HepG2 (cell line): ENCODE results near the gene DDX17. TPM values are rescaled to one million over a fixed set of nuclear protein-coding genes. Genes with fewer than 3 reads are reported as not detected.

ENCODE experiments used
- GABPA ChIP-seq, 2 experiments: IDR thresholded peaks; 2 replicates each; pipeline ENCODE4 v1.6.1; 2011 to 2016; ENCODE audit warnings: low read depth in 2 of 2, low read length in 1 of 2, missing biosample characterization in 1 of 2, missing genetic modification characterization in 1 of 2
- HNF4A ChIP-seq: sonication (generic); formaldehyde crosslinking; IDR thresholded peaks from 2 replicates; pipeline ENCODE4 v1.4.0; 2020; ENCODE audit warnings: missing genetic modification reagents
- JUNB ChIP-seq: sonication (generic); formaldehyde crosslinking; IDR thresholded peaks from 2 replicates; pipeline ENCODE4 v1.8.0; 2022; ENCODE audit warnings: missing genetic modification reagents, mild to moderate bottlenecking, borderline replicate concordance
- NFATC3 ChIP-seq: sonication (generic); formaldehyde crosslinking; IDR thresholded peaks from 2 replicates; pipeline ENCODE4 v1.5.1; 2020; ENCODE audit warnings: mild to moderate bottlenecking, missing genetic modification reagents
- PAF1 ChIP-seq: IDR thresholded peaks from 2 replicates; pipeline ENCODE4 v1.6.1; 2016; ENCODE audit warnings: missing genetic modification reagents, missing compliant biosample characterization
- SAFB2 ChIP-seq: sonication (generic); formaldehyde crosslinking; IDR thresholded peaks from 2 replicates; pipeline ENCODE4 v1.5.1; 2020; ENCODE audit warnings: missing genetic modification reagents, low read depth, mild to moderate bottlenecking, borderline replicate concordance
- SETDB1 ChIP-seq: sonication (generic); formaldehyde crosslinking; IDR thresholded peaks from 2 replicates; pipeline ENCODE4 v1.5.1; 2020; ENCODE audit warnings: missing genetic modification reagents, mild to moderate bottlenecking, borderline replicate concordance
- SIX1 ChIP-seq: sonication (generic); formaldehyde crosslinking; IDR thresholded peaks from 2 replicates; pipeline ENCODE4 v1.4.0; 2020; ENCODE audit warnings: missing genetic modification reagents, borderline replicate concordance
- SOX13 ChIP-seq, 3 experiments: fragments of 450-650 bp in 1 of 3; sonication (generic) in 1 of 3; formaldehyde crosslinking in 1 of 3; IDR thresholded peaks in 2 of 3; conservative IDR thresholded peaks in 1 of 3; 2 replicates each; pipeline versions ENCODE4 v1.5.0 to v1.6.1; 2016 to 2020; ENCODE audit warnings: antibody characterized with exemption in 1 of 3, mild to moderate bottlenecking in 1 of 3, missing compliant biosample characterization in 1 of 3, missing genetic modification reagents in 1 of 3, moderate library complexity in 1 of 3
- SP4 ChIP-seq: sonication (generic); formaldehyde crosslinking; IDR thresholded peaks from 2 replicates; pipeline ENCODE4 v1.8.1; 2023; ENCODE audit warnings: mild to moderate bottlenecking, missing genetic modification reagents
- ZBTB8A ChIP-seq: sonication (generic); formaldehyde crosslinking; IDR thresholded peaks from 2 replicates; pipeline ENCODE4 v1.4.0; 2020; ENCODE audit warnings: mild to moderate bottlenecking, low read depth, missing genetic modification reagents, borderline replicate concordance
- ZFAT ChIP-seq: sonication (generic); formaldehyde crosslinking; conservative IDR thresholded peaks from 2 replicates; pipeline ENCODE4 v1.8.1; 2023; ENCODE audit warnings: missing genetic modification reagents, inconsistent platforms
- ZNF550 ChIP-seq: sonication (generic); formaldehyde crosslinking; IDR thresholded peaks from 2 replicates; pipeline ENCODE4 v1.4.0; 2020; ENCODE audit warnings: mild to moderate bottlenecking, missing genetic modification reagents, borderline replicate concordance
- ZNF776 ChIP-seq: sonication (generic); formaldehyde crosslinking; IDR thresholded peaks from 2 replicates; pipeline ENCODE4 v1.4.0; 2020; ENCODE audit warnings: mild to moderate bottlenecking, missing genetic modification reagents
- polyA plus RNA-seq, 8 experiments: library from polyadenylated mRNA; depleted of rRNA in 3 of 8; stranded (reverse) in 7 of 8; unstranded in 1 of 8; fragments of >200 nt; fragmentation: Illumina TruSeq in 4 of 8; extraction: Trizol in 4 of 8; gene quantifications; 2 replicates each; pipeline versions ENCODE4 v1.2.1 to v1.2.3, GENCODE V29; 2011 to 2016; ENCODE audit warnings: low read depth in 4 of 8, missing spikeins in 1 of 8, mixed read lengths in 1 of 8; ENCODE audit not compliant: insufficient read depth in 1 of 8
- total RNA-seq, 5 experiments: library from RNA; depleted of rRNA; stranded (reverse); fragments of >200 nt; fragmentation: Illumina TruSeq; extraction: Trizol; gene quantifications; 2 replicates each; pipeline ENCODE4 v1.2.3, GENCODE V29; 2016; ENCODE audit warnings: low read depth in 1 of 5
- TF ChIP-seq, protein P1 (sequence below): IDR thresholded peaks from 2 replicates; pipeline ENCODE4 v1.6.1; 2016; ENCODE audit warnings: missing genetic modification reagents, missing compliant biosample characterization
- TF ChIP-seq, protein P2 (sequence below): sonication (generic); formaldehyde crosslinking; IDR thresholded peaks from 2 replicates; pipeline ENCODE4 v1.4.0; 2020; ENCODE audit warnings: missing genetic modification reagents
- TF ChIP-seq, protein P3 (sequence below): IDR thresholded peaks from 2 replicates; pipeline ENCODE4 v1.6.1; 2016
- TF ChIP-seq, protein P4 (sequence below): sonication (generic); formaldehyde crosslinking; IDR thresholded peaks from 2 replicates; pipeline ENCODE4 v1.5.0; 2020; ENCODE audit warnings: mild to moderate bottlenecking, missing genetic modification reagents, moderate library complexity
- TF ChIP-seq, protein P5 (sequence below): IDR thresholded peaks from 2 replicates; pipeline ENCODE4 v1.6.1; 2016; ENCODE audit warnings: low read depth, missing genetic modification reagents, missing compliant biosample characterization

Gene DDX17
- total and polyA plus RNA-seq, 2 of the 13 experiments (the other 11 are each of a cell fraction or from before 2014, with no cell fraction given) = 238 to 344 TPM

DNA sequence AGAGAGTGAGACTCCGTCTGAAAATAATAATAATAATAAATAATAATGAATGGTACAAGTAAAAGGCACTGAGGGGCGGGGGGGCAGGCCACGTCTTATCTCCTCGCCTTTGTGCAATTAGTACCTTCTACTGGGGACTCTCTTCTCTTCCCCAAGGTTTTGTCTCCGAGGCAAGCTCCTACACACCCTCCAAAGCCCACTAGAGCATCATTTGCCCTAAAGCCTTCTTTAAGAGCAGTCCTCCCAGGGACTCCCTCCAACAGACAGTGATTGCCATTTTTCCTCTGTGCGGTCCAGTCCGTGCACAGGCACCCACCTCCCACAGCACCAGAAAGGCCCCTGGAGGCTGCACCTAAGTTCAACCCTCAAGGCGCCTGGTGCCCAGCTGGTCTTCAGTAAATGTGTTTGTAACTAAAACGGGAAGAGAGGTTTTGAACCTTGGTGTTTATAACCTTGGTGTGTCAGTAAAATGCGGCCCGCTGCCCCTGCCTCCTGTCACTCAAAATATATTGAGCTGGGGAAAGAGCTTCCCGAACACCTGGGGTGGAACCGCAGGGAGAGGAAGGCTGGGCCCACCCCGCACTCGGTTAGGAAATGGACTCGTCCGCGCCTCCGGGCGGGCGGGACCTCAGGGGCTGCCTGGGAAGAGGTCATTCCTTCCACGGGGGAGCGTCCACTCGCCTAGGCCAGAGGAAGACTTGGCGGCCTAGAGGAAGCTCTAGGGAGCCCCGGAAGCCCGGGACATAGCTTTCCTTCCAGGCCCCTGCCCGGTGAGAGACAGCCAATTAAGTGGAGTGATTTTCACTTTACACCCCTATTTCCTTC lies 42.9 kb downstream of the DDX17 start (continued):
- TF ChIP-seq HNF4A (CRISPR knock-in tag) = peak; percentile 37
- TF ChIP-seq, protein P1, sequence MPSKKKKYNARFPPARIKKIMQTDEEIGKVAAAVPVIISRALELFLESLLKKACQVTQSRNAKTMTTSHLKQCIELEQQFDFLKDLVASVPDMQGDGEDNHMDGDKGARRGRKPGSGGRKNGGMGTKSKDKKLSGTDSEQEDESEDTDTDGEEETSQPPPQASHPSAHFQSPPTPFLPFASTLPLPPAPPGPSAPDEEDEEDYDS (CRISPR knock-in tag) = peak; percentile 50; the same call in 1 of the 2 replicates
- TF ChIP-seq SOX13 (IDR thresholded peaks at IDR 0.05) = no peak
- peak in 1 of 2 experiments; percentile 36; a peak in 1 of 4 replicates for TF ChIP-seq SOX13 (CRISPR knock-in tag; conservative IDR thresholded peaks at IDR 0.05 in 1 of 2, IDR thresholded peaks at IDR 0.05 in 1 of 2)
- no peak for TF ChIP-seq ZBTB8A (CRISPR knock-in tag)
- no peak for TF ChIP-seq PAF1 (CRISPR knock-in tag)
- TF ChIP-seq NFATC3 (CRISPR knock-in tag) = no peak
- no peak for TF ChIP-seq JUNB (CRISPR knock-in tag)
- TF ChIP-seq SIX1 (CRISPR knock-in tag) = no peak
- no peak for TF ChIP-seq SAFB2 (CRISPR knock-in tag)
- no peak for TF ChIP-seq SP4 (CRISPR knock-in tag)
- no peak for TF ChIP-seq ZNF776
- TF ChIP-seq, protein P2, sequence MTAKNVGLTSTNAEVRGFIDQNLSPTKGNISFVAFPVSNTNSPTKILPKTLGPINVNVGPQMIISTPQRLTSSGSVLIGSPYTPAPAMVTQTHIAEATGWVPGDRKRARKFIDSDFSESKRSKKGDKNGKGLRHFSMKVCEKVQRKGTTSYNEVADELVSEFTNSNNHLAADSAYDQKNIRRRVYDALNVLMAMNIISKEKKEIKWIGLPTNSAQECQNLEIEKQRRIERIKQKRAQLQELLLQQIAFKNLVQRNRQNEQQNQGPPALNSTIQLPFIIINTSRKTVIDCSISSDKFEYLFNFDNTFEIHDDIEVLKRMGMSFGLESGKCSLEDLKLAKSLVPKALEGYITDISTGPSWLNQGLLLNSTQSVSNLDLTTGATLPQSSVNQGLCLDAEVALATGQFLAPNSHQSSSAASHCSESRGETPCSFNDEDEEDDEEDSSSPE (CRISPR knock-in tag) = peak; percentile 73
- TF ChIP-seq, protein P3, sequence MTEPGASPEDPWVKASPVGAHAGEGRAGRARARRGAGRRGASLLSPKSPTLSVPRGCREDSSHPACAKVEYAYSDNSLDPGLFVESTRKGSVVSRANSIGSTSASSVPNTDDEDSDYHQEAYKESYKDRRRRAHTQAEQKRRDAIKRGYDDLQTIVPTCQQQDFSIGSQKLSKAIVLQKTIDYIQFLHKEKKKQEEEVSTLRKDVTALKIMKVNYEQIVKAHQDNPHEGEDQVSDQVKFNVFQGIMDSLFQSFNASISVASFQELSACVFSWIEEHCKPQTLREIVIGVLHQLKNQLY (CRISPR knock-in tag) = peak; percentile 22; the same call in 1 of the 2 replicates
- no peak for TF ChIP-seq ZNF550 (CRISPR knock-in tag)
- TF ChIP-seq GABPA (IDR thresholded peaks at IDR 0.05; ENCODE audit: low read depth, low read length) = no peak
- TF ChIP-seq GABPA (CRISPR knock-in tag; IDR thresholded peaks at IDR 0.05; ENCODE audit: low read depth) = peak; percentile 46
- TF ChIP-seq ZFAT (CRISPR knock-in tag) = no peak
- TF ChIP-seq, protein P4, sequence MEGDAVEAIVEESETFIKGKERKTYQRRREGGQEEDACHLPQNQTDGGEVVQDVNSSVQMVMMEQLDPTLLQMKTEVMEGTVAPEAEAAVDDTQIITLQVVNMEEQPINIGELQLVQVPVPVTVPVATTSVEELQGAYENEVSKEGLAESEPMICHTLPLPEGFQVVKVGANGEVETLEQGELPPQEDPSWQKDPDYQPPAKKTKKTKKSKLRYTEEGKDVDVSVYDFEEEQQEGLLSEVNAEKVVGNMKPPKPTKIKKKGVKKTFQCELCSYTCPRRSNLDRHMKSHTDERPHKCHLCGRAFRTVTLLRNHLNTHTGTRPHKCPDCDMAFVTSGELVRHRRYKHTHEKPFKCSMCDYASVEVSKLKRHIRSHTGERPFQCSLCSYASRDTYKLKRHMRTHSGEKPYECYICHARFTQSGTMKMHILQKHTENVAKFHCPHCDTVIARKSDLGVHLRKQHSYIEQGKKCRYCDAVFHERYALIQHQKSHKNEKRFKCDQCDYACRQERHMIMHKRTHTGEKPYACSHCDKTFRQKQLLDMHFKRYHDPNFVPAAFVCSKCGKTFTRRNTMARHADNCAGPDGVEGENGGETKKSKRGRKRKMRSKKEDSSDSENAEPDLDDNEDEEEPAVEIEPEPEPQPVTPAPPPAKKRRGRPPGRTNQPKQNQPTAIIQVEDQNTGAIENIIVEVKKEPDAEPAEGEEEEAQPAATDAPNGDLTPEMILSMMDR = peak; percentile 62
- TF ChIP-seq, protein P5, sequence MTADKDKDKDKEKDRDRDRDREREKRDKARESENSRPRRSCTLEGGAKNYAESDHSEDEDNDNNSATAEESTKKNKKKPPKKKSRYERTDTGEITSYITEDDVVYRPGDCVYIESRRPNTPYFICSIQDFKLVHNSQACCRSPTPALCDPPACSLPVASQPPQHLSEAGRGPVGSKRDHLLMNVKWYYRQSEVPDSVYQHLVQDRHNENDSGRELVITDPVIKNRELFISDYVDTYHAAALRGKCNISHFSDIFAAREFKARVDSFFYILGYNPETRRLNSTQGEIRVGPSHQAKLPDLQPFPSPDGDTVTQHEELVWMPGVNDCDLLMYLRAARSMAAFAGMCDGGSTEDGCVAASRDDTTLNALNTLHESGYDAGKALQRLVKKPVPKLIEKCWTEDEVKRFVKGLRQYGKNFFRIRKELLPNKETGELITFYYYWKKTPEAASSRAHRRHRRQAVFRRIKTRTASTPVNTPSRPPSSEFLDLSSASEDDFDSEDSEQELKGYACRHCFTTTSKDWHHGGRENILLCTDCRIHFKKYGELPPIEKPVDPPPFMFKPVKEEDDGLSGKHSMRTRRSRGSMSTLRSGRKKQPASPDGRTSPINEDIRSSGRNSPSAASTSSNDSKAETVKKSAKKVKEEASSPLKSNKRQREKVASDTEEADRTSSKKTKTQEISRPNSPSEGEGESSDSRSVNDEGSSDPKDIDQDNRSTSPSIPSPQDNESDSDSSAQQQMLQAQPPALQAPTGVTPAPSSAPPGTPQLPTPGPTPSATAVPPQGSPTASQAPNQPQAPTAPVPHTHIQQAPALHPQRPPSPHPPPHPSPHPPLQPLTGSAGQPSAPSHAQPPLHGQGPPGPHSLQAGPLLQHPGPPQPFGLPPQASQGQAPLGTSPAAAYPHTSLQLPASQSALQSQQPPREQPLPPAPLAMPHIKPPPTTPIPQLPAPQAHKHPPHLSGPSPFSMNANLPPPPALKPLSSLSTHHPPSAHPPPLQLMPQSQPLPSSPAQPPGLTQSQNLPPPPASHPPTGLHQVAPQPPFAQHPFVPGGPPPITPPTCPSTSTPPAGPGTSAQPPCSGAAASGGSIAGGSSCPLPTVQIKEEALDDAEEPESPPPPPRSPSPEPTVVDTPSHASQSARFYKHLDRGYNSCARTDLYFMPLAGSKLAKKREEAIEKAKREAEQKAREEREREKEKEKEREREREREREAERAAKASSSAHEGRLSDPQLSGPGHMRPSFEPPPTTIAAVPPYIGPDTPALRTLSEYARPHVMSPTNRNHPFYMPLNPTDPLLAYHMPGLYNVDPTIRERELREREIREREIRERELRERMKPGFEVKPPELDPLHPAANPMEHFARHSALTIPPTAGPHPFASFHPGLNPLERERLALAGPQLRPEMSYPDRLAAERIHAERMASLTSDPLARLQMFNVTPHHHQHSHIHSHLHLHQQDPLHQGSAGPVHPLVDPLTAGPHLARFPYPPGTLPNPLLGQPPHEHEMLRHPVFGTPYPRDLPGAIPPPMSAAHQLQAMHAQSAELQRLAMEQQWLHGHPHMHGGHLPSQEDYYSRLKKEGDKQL (CRISPR knock-in tag) = no peak
- TF ChIP-seq SETDB1 = no peak
